H1 (cell line): ENCODE results near the gene CWC25. TPM values are rescaled to one million over a fixed set of nuclear protein-coding genes. Genes with fewer than 3 reads are reported as not detected.

Source experiments
- CTCF ChIA-PET: fragments of 300-600 bp; sonication (Branson Sonifier 250); formaldehyde crosslinking; loops from one replicate; lab custom pipeline; 2021; ENCODE audit not compliant: partially characterized antibody; lab: Charles Lee
- POLR2A ChIA-PET: fragments of 300-600 bp; sonication (Branson Sonifier 250); formaldehyde crosslinking; loops from one replicate; lab custom pipeline; 2021; ENCODE audit warnings: inconsistent platforms; ENCODE audit not compliant: partially characterized antibody; lab: Charles Lee
- DNase-seq, 2 experiments: peaks; one replicate each; pipeline versions ENCODE4 v3.0.0 to v3.0.0-alpha.2; 2010 to 2022; ENCODE audit warnings: low spot score in 2 of 2, low read depth in 1 of 2, mixed read lengths in 1 of 2
- FAIRE-seq: peaks from 2 replicates; lab custom pipeline; 2011; peaks lifted over from hg19 to GRCh38; lab: Jason Lieb, UNC
- H2AFZ ChIP-seq: 2 replicates; pipeline ENCODE4 v1.8.1; 2012; ENCODE audit warnings: low read length, inconsistent platforms
- H2AK5ac ChIP-seq: 2 replicates; pipeline ENCODE4 v1.6.1; 2013; ENCODE audit warnings: low read depth, low read length
- H2BK120ac ChIP-seq: replicated peaks from 2 replicates; pipeline ENCODE3; 2013; ENCODE audit warnings: low read depth, low read length, inconsistent platforms
- H2BK12ac ChIP-seq: 2 replicates; pipeline ENCODE4 v1.6.1; 2013; ENCODE audit warnings: low read depth, low read length
- H2BK15ac ChIP-seq: 2 replicates; pipeline ENCODE4 v1.6.1; 2013; ENCODE audit warnings: low read length
- H2BK20ac ChIP-seq: 2 replicates; pipeline ENCODE4 v1.6.1; 2013; ENCODE audit warnings: low read length
- H2BK5ac ChIP-seq: 2 replicates; pipeline ENCODE4 v1.6.1; 2013; ENCODE audit warnings: low read depth, low read length
- H3K14ac ChIP-seq: 2 replicates; pipeline ENCODE4 v1.6.1; 2013; ENCODE audit warnings: inconsistent platforms; ENCODE audit not compliant: insufficient read length
- H3K18ac ChIP-seq: 2 replicates; pipeline ENCODE4 v1.6.1; 2013; ENCODE audit warnings: low read length; ENCODE audit errors: extremely low read depth
- H3K23ac ChIP-seq: 2 replicates; pipeline ENCODE4 v1.6.1; 2013; ENCODE audit warnings: inconsistent platforms; ENCODE audit not compliant: insufficient read length
- H3K23me2 ChIP-seq: 2 replicates; pipeline ENCODE4 v1.6.1; 2013; ENCODE audit warnings: low read depth, low read length
- H3K27ac ChIP-seq: 2 replicates; pipeline ENCODE4 v1.6.1; 2011; ENCODE audit warnings: low read depth, low read length, inconsistent platforms
- H3K27me3 ChIP-seq, 4 experiments: replicated peaks in 1 of 4; 1 replicate in 1 of 4; 2 replicates in 3 of 4; pipeline versions ENCODE4 v1.6.1 to v1.8.1; 2011 to 2013; ENCODE audit warnings: low read length in 3 of 4, mild to moderate bottlenecking in 3 of 4, inconsistent platforms in 2 of 4, mixed read lengths in 2 of 4, moderate library complexity in 1 of 4; ENCODE audit not compliant: control insufficient read depth in 3 of 4, insufficient read depth in 3 of 4; ENCODE audit errors: extremely low read depth in 1 of 4
- H3K36me3 ChIP-seq, 4 experiments: 2 replicates each; pipeline versions ENCODE4 v1.6.1 to v1.8.1; 2011 to 2013; ENCODE audit warnings: mild to moderate bottlenecking in 4 of 4, low read length in 3 of 4, moderate library complexity in 2 of 4, control low read depth in 1 of 4, inconsistent platforms in 1 of 4; ENCODE audit not compliant: insufficient read depth in 4 of 4, control insufficient read depth in 2 of 4
- H3K4ac ChIP-seq: replicated peaks from 2 replicates; pipeline ENCODE3; 2013; ENCODE audit warnings: low read length, low read depth, mixed read lengths, inconsistent platforms; ENCODE audit not compliant: insufficient read length
- H3K4me1 ChIP-seq, 4 experiments: replicated peaks in 1 of 4; 1 replicate in 1 of 4; 2 replicates in 3 of 4; pipeline versions ENCODE4 v1.6.1 to v1.8.1; 2011 to 2013; ENCODE audit warnings: low read length in 3 of 4, inconsistent platforms in 2 of 4, mixed read lengths in 1 of 4; ENCODE audit not compliant: insufficient read depth in 4 of 4, control insufficient read depth in 3 of 4
- H3K4me2 ChIP-seq, 2 experiments: 2 replicates each; pipeline versions ENCODE4 v1.6.1 to v1.8.1; 2011 to 2013; ENCODE audit warnings: low read depth in 2 of 2, low read length in 2 of 2, control low read depth in 1 of 2, inconsistent platforms in 1 of 2, mild to moderate bottlenecking in 1 of 2; ENCODE audit not compliant: insufficient read depth in 1 of 2
- H3K4me3 ChIP-seq, 4 experiments: fragments of 200-600, 300-600 bp in 1 of 4; sonication (generic), shearing (Covaris generic), sonication (Bioruptor Twin) in 1 of 4; 2 replicates each; pipeline versions ENCODE4 v1.5.1 to v1.8.1; 2011 to 2016; ENCODE audit warnings: low read length in 4 of 4, low read depth in 3 of 4, control low read depth in 2 of 4, inconsistent platforms in 2 of 4, mild to moderate bottlenecking in 2 of 4, mixed read lengths in 1 of 4, moderate library complexity in 1 of 4; ENCODE audit not compliant: insufficient read depth in 2 of 4; ENCODE audit errors: extremely low read depth in 1 of 4
- H3K56ac ChIP-seq: replicated peaks from 2 replicates; pipeline ENCODE3; 2013; ENCODE audit warnings: low read depth, mild to moderate bottlenecking, mixed read lengths, low read length, inconsistent platforms; ENCODE audit not compliant: insufficient read length
- H3K79me1 ChIP-seq: 2 replicates; pipeline ENCODE4 v1.6.1; 2013; ENCODE audit warnings: low read depth, low read length, control low read depth
- H3K79me2 ChIP-seq, 2 experiments: 2 replicates each; pipeline versions ENCODE4 v1.6.1 to v1.8.1; 2012 to 2013; ENCODE audit warnings: low read length in 2 of 2, mild to moderate bottlenecking in 2 of 2, inconsistent platforms in 1 of 2; ENCODE audit not compliant: insufficient read depth in 2 of 2, control insufficient read depth in 1 of 2
- H3K9ac ChIP-seq, 4 experiments: replicated peaks in 1 of 4; 1 replicate in 1 of 4; 2 replicates in 3 of 4; pipeline versions ENCODE4 v1.6.1 to v1.8.1; 2011 to 2013; ENCODE audit warnings: low read depth in 3 of 4, low read length in 3 of 4, control low read depth in 2 of 4, mild to moderate bottlenecking in 2 of 4, moderate library complexity in 2 of 4, inconsistent platforms in 1 of 4; ENCODE audit errors: extremely low read depth in 1 of 4
- H3K9me3 ChIP-seq, 2 experiments: 2 replicates each; pipeline versions ENCODE4 v1.6.1 to v1.8.1; 2012 to 2013; ENCODE audit warnings: mild to moderate bottlenecking in 2 of 2, moderate library complexity in 2 of 2, control low read depth in 1 of 2, inconsistent platforms in 1 of 2, low read depth in 1 of 2, low read length in 1 of 2, mixed read lengths in 1 of 2; ENCODE audit not compliant: insufficient read depth in 2 of 2
- H4K20me1 ChIP-seq, 2 experiments: replicated peaks in 1 of 2; 2 replicates each; pipeline versions ENCODE3 to v1.8.1; 2011 to 2013; ENCODE audit warnings: inconsistent platforms in 2 of 2, low read length in 2 of 2, mild to moderate bottlenecking in 1 of 2; ENCODE audit not compliant: insufficient read depth in 2 of 2, control insufficient read depth in 1 of 2
- H4K5ac ChIP-seq: 2 replicates; pipeline ENCODE4 v1.6.1; 2013; ENCODE audit warnings: low read length, low read depth, mixed read lengths, inconsistent platforms; ENCODE audit not compliant: insufficient read length
- H4K8ac ChIP-seq: 2 replicates; pipeline ENCODE4 v1.8.0; 2013; ENCODE audit warnings: mild to moderate bottlenecking, moderate library complexity, low read length, inconsistent platforms; ENCODE audit not compliant: insufficient read depth; ENCODE audit errors: extremely low read depth
- H4K91ac ChIP-seq: replicated peaks from 2 replicates; pipeline ENCODE3; 2013; ENCODE audit warnings: low read length, mixed read lengths, inconsistent platforms; ENCODE audit not compliant: insufficient read length
- CHD2 ChIP-seq: IDR thresholded peaks from 2 replicates; pipeline ENCODE4 v1.6.1; 2012; ENCODE audit warnings: low read length, improper control_type of control experiment
- CTBP2 ChIP-seq: IDR thresholded peaks from 2 replicates; pipeline ENCODE4 v1.7.0; 2011; ENCODE audit warnings: borderline replicate concordance, mild to moderate bottlenecking, moderate library complexity, mixed read lengths, low read length; ENCODE audit not compliant: insufficient read depth, insufficient read length
- HDAC6 ChIP-seq: IDR thresholded peaks from one replicate; pipeline ENCODE4 v1.7.1; 2012; ENCODE audit warnings: low read depth, mild to moderate bottlenecking, inconsistent platforms, low read length, moderate library complexity
- JUND ChIP-seq: IDR thresholded peaks from 2 replicates; pipeline ENCODE4 v1.6.1; 2011; ENCODE audit warnings: mild to moderate bottlenecking, improper control_type of control experiment, low read length
- POLR2AphosphoS5 ChIP-seq: IDR thresholded peaks from 2 replicates; pipeline ENCODE4 v1.6.1; 2011; ENCODE audit warnings: low read depth, low read length
- RNF2 ChIP-seq: fragments of 200-900, 300-1000 bp; sonication (generic); IDR thresholded peaks from 2 replicates; pipeline ENCODE4 v1.7.1; 2016; ENCODE audit warnings: borderline replicate concordance, low read depth, mild to moderate bottlenecking, antibody characterized with exemption, low read length; ENCODE audit not compliant: poor library complexity, severe bottlenecking; ENCODE audit errors: missing control alignments
- SIRT6 ChIP-seq: IDR thresholded peaks from one replicate; pipeline ENCODE4 v1.7.1; 2012; ENCODE audit warnings: low read length, inconsistent platforms
- SP4 ChIP-seq: IDR thresholded peaks from 2 replicates; pipeline ENCODE4 v1.6.1; 2012; ENCODE audit warnings: low read length, inconsistent platforms
- TBP ChIP-seq: IDR thresholded peaks from 2 replicates; pipeline ENCODE4 v1.6.1; 2011; ENCODE audit warnings: low read depth, low read length, improper control_type of control experiment
- TCF12 ChIP-seq: IDR thresholded peaks from 2 replicates; pipeline ENCODE4 v1.6.1; 2011; ENCODE audit warnings: low read depth, mild to moderate bottlenecking, low read length
- YY1 ChIP-seq: IDR thresholded peaks from 2 replicates; pipeline ENCODE4 v1.6.1; 2011; ENCODE audit warnings: low read depth, mild to moderate bottlenecking, low read length
- whole genome bisulfite sequencing, 2 experiments: shearing (Covaris generic) in 1 of 2; methylation state at CpG; one replicate each; pipeline versions ENCODE4 v1.1.6 to v1.1.7; 2013 to 2015; ENCODE audit warnings: low lambda C conversion rate in 2 of 2, mixed read lengths in 2 of 2, inconsistent platforms in 1 of 2, low coverage in 1 of 2, missing lambda C conversion rate in 1 of 2; ENCODE audit not compliant: insufficient replicate concordance in 2 of 2, insufficient coverage in 1 of 2, insufficient read length in 1 of 2; ENCODE audit errors: extremely low coverage in 1 of 2, missing lambda C conversion rate in 1 of 2; 5-methylcytosine and 5-hydroxymethylcytosine counted together
- polyA plus RNA-seq, 7 experiments: library from polyadenylated mRNA; depleted of rRNA in 3 of 7; stranded (reverse) in 5 of 7; unstranded in 2 of 7; fragments of >200 nt in 5 of 7; fragments of 200-250 nt in 2 of 7; gene quantifications; 1 replicate in 5 of 7; 2 replicates in 1 of 7; 4 replicates in 1 of 7; pipeline versions ENCODE4 v1.2.1 to v1.2.3, GENCODE V29; 2011 to 2013; ENCODE audit warnings: missing spikeins in 2 of 7, mixed read lengths in 2 of 7
- total RNA-seq: library from RNA; stranded (reverse); fragmentation: NEBNext Ultra II Directional; extraction: Animal tissue kit (Norgen Biotek cat#: 25700); gene quantifications from 2 replicates; pipeline ENCODE4 v1.2.1, GENCODE V29; 2021
- TF ChIP-seq, protein P1 (sequence below): IDR thresholded peaks from 2 replicates; pipeline ENCODE4 v1.6.1; 2012; ENCODE audit warnings: inconsistent platforms

The CWC25 gene
- total and polyA plus RNA-seq, 2 of the 8 experiments (the other 6 are each of a cell fraction or from before 2014, with no cell fraction given) = 11.1 to 13.1 TPM

DNA sequence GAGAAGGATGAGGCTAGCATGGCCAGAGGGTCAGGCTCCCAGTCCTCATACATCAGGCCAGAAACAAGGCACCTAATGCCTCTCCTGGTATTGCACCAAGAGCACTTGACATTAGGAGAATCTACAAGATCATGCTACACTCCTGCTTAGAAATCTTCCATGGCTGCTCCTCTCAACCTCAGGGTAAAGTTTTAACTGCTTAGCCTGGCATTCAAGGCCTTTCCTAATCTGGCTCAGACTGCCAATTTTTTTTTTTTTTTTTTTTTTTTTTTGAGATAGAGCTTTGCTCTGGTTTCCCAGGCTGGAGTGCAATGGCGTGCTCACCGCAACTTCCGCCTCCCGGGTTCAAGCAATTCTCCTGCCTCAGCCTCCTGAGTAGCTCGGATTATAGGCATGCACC is 34.0 kb downstream of the CWC25 start:
- Histone ChIP-seq H2BK15ac (no peak overlapping the region), H3K9me3 (no peaks in the 10 kb centered on the region), H3K9ac (no peak overlapping the region), H4K91ac (no peak overlapping the region), H2AK5ac (no peak overlapping the region), H4K8ac (no peak overlapping the region), H2BK120ac (no peak overlapping the region), H3K4me2 (no peak overlapping the region), H3K14ac (no peak overlapping the region), H3K79me2 (peaks cover 0 to 34% of the 10 kb centered on the region in 2 experiments; a peak in 3 of 4 replicates), H3K36me3 (peaks cover 4 to 9% (median 7%) of the 10 kb centered on the region in 4 experiments; a peak in 7 of 8 replicates), H3K27ac (no peak overlapping the region), H3K56ac (no peak overlapping the region), H3K4me3 (no peak overlapping the region), H3K18ac (no peak overlapping the region), H2BK12ac (no peak overlapping the region), H3K23ac (no peak overlapping the region), H4K5ac (no peak overlapping the region), H3K23me2 (no peaks in the 10 kb centered on the region), H3K4me1 (peaks cover 0 to 5% (median under 1%) of the 10 kb centered on the region in 4 experiments; a peak in 3 of 7 replicates), H3K79me1 (peaks cover 8% of the 10 kb centered on the region), H2BK20ac (no peak overlapping the region), H2AFZ (no peak overlapping the region), H2BK5ac (no peak overlapping the region), H3K4ac (no peak overlapping the region), H4K20me1 (peaks cover 0 to 12% of the 10 kb centered on the region in 2 experiments), H3K27me3 (no peaks in the 10 kb centered on the region)
- TF ChIP-seq SP4 (no peak), CTBP2 (no peak), CHD2 (no peak), POLR2AphosphoS5 (no peak), RNF2 (no peak), TCF12 (no peak), TBP (no peak), YY1 (no peak), JUND (no peak), SIRT6 (no peak), HDAC6 (no peak)
- TF ChIP-seq, protein P1, sequence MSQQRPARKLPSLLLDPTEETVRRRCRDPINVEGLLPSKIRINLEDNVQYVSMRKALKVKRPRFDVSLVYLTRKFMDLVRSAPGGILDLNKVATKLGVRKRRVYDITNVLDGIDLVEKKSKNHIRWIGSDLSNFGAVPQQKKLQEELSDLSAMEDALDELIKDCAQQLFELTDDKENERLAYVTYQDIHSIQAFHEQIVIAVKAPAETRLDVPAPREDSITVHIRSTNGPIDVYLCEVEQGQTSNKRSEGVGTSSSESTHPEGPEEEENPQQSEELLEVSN = no peak
- no peak for DNase-seq
- CTCF ChIA-PET = interaction anchor here (0.9 to 1.7 kb wide), 5 partner anchors 27 to 94 kb away, joined by 3 read pairs; no protein-coding TSS in a partner anchor
- FAIRE-seq = no peak
- 80% methylated on average over 3 of the region's 5 CpGs; no CpG with 5 or more reads in 1 of the 2 experiments for whole genome bisulfite sequencing, 2 experiments
- POLR2A ChIA-PET = interaction anchor here (0.7 to 1.1 kb wide), 3 partner anchors 9 to 13 kb away, joined by 3 to 4 read pairs (median 3); no protein-coding TSS in a partner anchor
